Mucosa of descending colon (tissue), 3 donors: ENCODE results near the gene MAN2A2. TPM values are rescaled to one million over a fixed set of nuclear protein-coding genes. Genes with fewer than 3 reads are reported as not detected.
"Not testable (repeated sequence)": the region's sequence is repeated elsewhere in the genome, so short reads cannot be mapped to it uniquely, and the experiment has no call there.

Experiments
- ATAC-seq: fragments of 200-7000 bp; cut with Tn5 transposase; one replicate; pipeline ENCODE4 v1.9.1; 2020; ENCODE audit warnings: mild to moderate bottlenecking, moderate library complexity
- DNase-seq, 3 donors: peaks; one replicate each; pipeline ENCODE4 v3.0.0-alpha.2; 2020
- H3K36me3 ChIP-seq: fragments of 200-600 bp; one replicate; pipeline ENCODE4 v1.8.0; 2021; ENCODE audit warnings: low read depth, mild to moderate bottlenecking
- H3K4me1 ChIP-seq: fragments of 200-600 bp; one replicate; pipeline ENCODE4 v1.8.0; 2021; ENCODE audit warnings: low read depth, mild to moderate bottlenecking
- H3K4me3 ChIP-seq: fragments of 200-600 bp; one replicate; pipeline ENCODE4 v1.8.0; 2021; ENCODE audit warnings: mild to moderate bottlenecking
- H3K9me3 ChIP-seq: fragments of 200-600 bp; one replicate; pipeline ENCODE4 v1.8.0; 2021; ENCODE audit warnings: mild to moderate bottlenecking
- CTCF ChIP-seq: fragments of 200-600 bp; IDR thresholded peaks from one replicate; pipeline ENCODE4 v1.8.0; 2022; ENCODE audit warnings: antibody characterized with exemption, mild to moderate bottlenecking
- intact Hi-C, 2 donors: fragments of 100-400 bp; cut with DNase I in 1 of 2; cut with micrococcal nuclease in 1 of 2; formaldehyde crosslinking; loops; one replicate each; pipeline versions ENCODE4 v1.11.0 to v1.11.1; 2022; cut with DNase I, micrococcal nuclease
- total RNA-seq, 3 donors: library from RNA; stranded (reverse); fragmentation: NEBNext Ultra II Directional in 2 of 3; extraction: Animal tissue kit (Norgen Biotek cat#: 25700) in 2 of 3; gene quantifications; one replicate each; pipeline versions ENCODE4 v1.2.1 to v1.2.4, GENCODE V29; 2021 to 2023
- donor health status: DM: no; HTN: no; CAD: no; lungs with moderate emphysema.
- donor health status: DM: no; HTN: no; CAD: no.
- donor health status: DM: no; HTN: yes; CAD: no.

MAN2A2 gene
- total RNA-seq, 3 donors from 2014 or later = 50.9 to 75.8 (median 75.3) TPM

GRCh38 chr15:90905306-90906180, 2.4 kb downstream of the MAN2A2 start:
- H3K36me3 ChIP-seq = no peaks in the 10 kb centered on the region
- H3K4me1 ChIP-seq = peaks cover 19% of the 10 kb centered on the region
- intact Hi-C loops = no loop called here
- ATAC-seq (no peak), DNase-seq (peak in 2 of 3 donors; percentile 24 to 47)
- no peak for TF ChIP-seq CTCF
- no peaks in the 10 kb centered on the region for H3K9me3 ChIP-seq
- no peak overlapping the region for H3K4me3 ChIP-seq

GRCh38 chr15:90906181-90906849, 3.2 kb downstream of the MAN2A2 start:
- intact Hi-C loops = no loop called here
- ATAC-seq (no peak), DNase-seq (peak in 1 of 3 donors; percentile 16)
- TF ChIP-seq CTCF = no peak
- peaks cover 19% of the 10 kb centered on the region for H3K4me1 ChIP-seq
- H3K36me3 ChIP-seq = peaks cover 3% of the 10 kb centered on the region
- no peak overlapping the region for H3K4me3 ChIP-seq
- H3K9me3 ChIP-seq = no peaks in the 10 kb centered on the region

GRCh38 chr15:90907051-90907660, 4.1 kb downstream of the MAN2A2 start:
- no peaks in the 10 kb centered on the region for H3K9me3 ChIP-seq

GRCh38 chr15:90907838-90908507, 4.9 kb downstream of the MAN2A2 start:
- no peak for TF ChIP-seq CTCF
- intact Hi-C loops = no loop called here

More at GRCh38 chr15:90907051-90907660, 4.1 kb downstream of the MAN2A2 start:
- no peak overlapping the region for H3K4me3 ChIP-seq
- DNase-seq (peak in 2 of 3 donors; percentile 26 to 44), ATAC-seq (no peak)
- peaks cover 13% of the 10 kb centered on the region for H3K4me1 ChIP-seq
- TF ChIP-seq CTCF = no peak
- H3K36me3 ChIP-seq = peaks cover 9% of the 10 kb centered on the region
- intact Hi-C loops = no loop called here

GRCh38 chr15:90909449-90909848, 6.3 kb downstream of the MAN2A2 start:
- intact Hi-C loops, ATAC-seq, H3K4me1 ChIP-seq, H3K9me3 ChIP-seq, H3K4me3 ChIP-seq: not testable (repeated sequence)
- peak in 2 of 3 donors; percentile 13 to 34 for DNase-seq
- H3K36me3 ChIP-seq = peaks cover 23% of the 10 kb centered on the region

More at GRCh38 chr15:90907838-90908507, 4.9 kb downstream of the MAN2A2 start:
- DNase-seq = no peak
- ATAC-seq = no peak
- Histone ChIP-seq H3K4me1 (peaks cover 13% of the 10 kb centered on the region), H3K9me3 (no peaks in the 10 kb centered on the region), H3K36me3 (peaks cover 17% of the 10 kb centered on the region), H3K4me3 (no peak overlapping the region)
